H1 (cell line): ENCODE data around the gene TBL2. TPM values are rescaled to one million over a fixed set of nuclear protein-coding genes. Genes with fewer than 3 reads are reported as not detected.

Experiments
- CTCF ChIA-PET: fragments of 300-600 bp; sonication (Branson Sonifier 250); formaldehyde crosslinking; loops from one replicate; lab custom pipeline; 2021; ENCODE audit not compliant: partially characterized antibody; lab: Charles Lee
- POLR2A ChIA-PET: fragments of 300-600 bp; sonication (Branson Sonifier 250); formaldehyde crosslinking; loops from one replicate; lab custom pipeline; 2021; ENCODE audit warnings: inconsistent platforms; ENCODE audit not compliant: partially characterized antibody; lab: Charles Lee
- DNase-seq, 2 experiments: peaks; one replicate each; pipeline versions ENCODE4 v3.0.0 to v3.0.0-alpha.2; 2010 to 2022; ENCODE audit warnings: low spot score in 2 of 2, low read depth in 1 of 2, mixed read lengths in 1 of 2
- FAIRE-seq: peaks from 2 replicates; lab custom pipeline; 2011; peaks lifted over from hg19 to GRCh38; lab: Jason Lieb, UNC
- H2AFZ ChIP-seq: 2 replicates; pipeline ENCODE4 v1.8.1; 2012; ENCODE audit warnings: low read length, inconsistent platforms
- H2AK5ac ChIP-seq: 2 replicates; pipeline ENCODE4 v1.6.1; 2013; ENCODE audit warnings: low read depth, low read length
- H2BK120ac ChIP-seq: replicated peaks from 2 replicates; pipeline ENCODE3; 2013; ENCODE audit warnings: low read depth, low read length, inconsistent platforms
- H2BK12ac ChIP-seq: 2 replicates; pipeline ENCODE4 v1.6.1; 2013; ENCODE audit warnings: low read depth, low read length
- H2BK15ac ChIP-seq: 2 replicates; pipeline ENCODE4 v1.6.1; 2013; ENCODE audit warnings: low read length
- H2BK20ac ChIP-seq: 2 replicates; pipeline ENCODE4 v1.6.1; 2013; ENCODE audit warnings: low read length
- H2BK5ac ChIP-seq: 2 replicates; pipeline ENCODE4 v1.6.1; 2013; ENCODE audit warnings: low read depth, low read length
- H3K14ac ChIP-seq: 2 replicates; pipeline ENCODE4 v1.6.1; 2013; ENCODE audit warnings: inconsistent platforms; ENCODE audit not compliant: insufficient read length
- H3K18ac ChIP-seq: 2 replicates; pipeline ENCODE4 v1.6.1; 2013; ENCODE audit warnings: low read length; ENCODE audit errors: extremely low read depth
- H3K23ac ChIP-seq: 2 replicates; pipeline ENCODE4 v1.6.1; 2013; ENCODE audit warnings: inconsistent platforms; ENCODE audit not compliant: insufficient read length
- H3K23me2 ChIP-seq: 2 replicates; pipeline ENCODE4 v1.6.1; 2013; ENCODE audit warnings: low read depth, low read length
- H3K27ac ChIP-seq: 2 replicates; pipeline ENCODE4 v1.6.1; 2011; ENCODE audit warnings: low read depth, low read length, inconsistent platforms
- H3K27me3 ChIP-seq, 4 experiments: replicated peaks in 1 of 4; 1 replicate in 1 of 4; 2 replicates in 3 of 4; pipeline versions ENCODE4 v1.6.1 to v1.8.1; 2011 to 2013; ENCODE audit warnings: low read length in 3 of 4, mild to moderate bottlenecking in 3 of 4, inconsistent platforms in 2 of 4, mixed read lengths in 2 of 4, moderate library complexity in 1 of 4; ENCODE audit not compliant: control insufficient read depth in 3 of 4, insufficient read depth in 3 of 4; ENCODE audit errors: extremely low read depth in 1 of 4
- H3K36me3 ChIP-seq, 4 experiments: 2 replicates each; pipeline versions ENCODE4 v1.6.1 to v1.8.1; 2011 to 2013; ENCODE audit warnings: mild to moderate bottlenecking in 4 of 4, low read length in 3 of 4, moderate library complexity in 2 of 4, control low read depth in 1 of 4, inconsistent platforms in 1 of 4; ENCODE audit not compliant: insufficient read depth in 4 of 4, control insufficient read depth in 2 of 4
- H3K4ac ChIP-seq: replicated peaks from 2 replicates; pipeline ENCODE3; 2013; ENCODE audit warnings: low read length, low read depth, mixed read lengths, inconsistent platforms; ENCODE audit not compliant: insufficient read length
- H3K4me1 ChIP-seq, 4 experiments: replicated peaks in 1 of 4; 1 replicate in 1 of 4; 2 replicates in 3 of 4; pipeline versions ENCODE4 v1.6.1 to v1.8.1; 2011 to 2013; ENCODE audit warnings: low read length in 3 of 4, inconsistent platforms in 2 of 4, mixed read lengths in 1 of 4; ENCODE audit not compliant: insufficient read depth in 4 of 4, control insufficient read depth in 3 of 4
- H3K4me2 ChIP-seq, 2 experiments: 2 replicates each; pipeline versions ENCODE4 v1.6.1 to v1.8.1; 2011 to 2013; ENCODE audit warnings: low read depth in 2 of 2, low read length in 2 of 2, control low read depth in 1 of 2, inconsistent platforms in 1 of 2, mild to moderate bottlenecking in 1 of 2; ENCODE audit not compliant: insufficient read depth in 1 of 2
- H3K4me3 ChIP-seq, 4 experiments: fragments of 200-600, 300-600 bp in 1 of 4; sonication (generic), shearing (Covaris generic), sonication (Bioruptor Twin) in 1 of 4; 2 replicates each; pipeline versions ENCODE4 v1.5.1 to v1.8.1; 2011 to 2016; ENCODE audit warnings: low read length in 4 of 4, low read depth in 3 of 4, control low read depth in 2 of 4, inconsistent platforms in 2 of 4, mild to moderate bottlenecking in 2 of 4, mixed read lengths in 1 of 4, moderate library complexity in 1 of 4; ENCODE audit not compliant: insufficient read depth in 2 of 4; ENCODE audit errors: extremely low read depth in 1 of 4
- H3K56ac ChIP-seq: replicated peaks from 2 replicates; pipeline ENCODE3; 2013; ENCODE audit warnings: low read depth, mild to moderate bottlenecking, mixed read lengths, low read length, inconsistent platforms; ENCODE audit not compliant: insufficient read length
- H3K79me1 ChIP-seq: 2 replicates; pipeline ENCODE4 v1.6.1; 2013; ENCODE audit warnings: low read depth, low read length, control low read depth
- H3K79me2 ChIP-seq, 2 experiments: 2 replicates each; pipeline versions ENCODE4 v1.6.1 to v1.8.1; 2012 to 2013; ENCODE audit warnings: low read length in 2 of 2, mild to moderate bottlenecking in 2 of 2, inconsistent platforms in 1 of 2; ENCODE audit not compliant: insufficient read depth in 2 of 2, control insufficient read depth in 1 of 2
- H3K9ac ChIP-seq, 4 experiments: replicated peaks in 1 of 4; 1 replicate in 1 of 4; 2 replicates in 3 of 4; pipeline versions ENCODE4 v1.6.1 to v1.8.1; 2011 to 2013; ENCODE audit warnings: low read depth in 3 of 4, low read length in 3 of 4, control low read depth in 2 of 4, mild to moderate bottlenecking in 2 of 4, moderate library complexity in 2 of 4, inconsistent platforms in 1 of 4; ENCODE audit errors: extremely low read depth in 1 of 4
- H3K9me3 ChIP-seq, 2 experiments: 2 replicates each; pipeline versions ENCODE4 v1.6.1 to v1.8.1; 2012 to 2013; ENCODE audit warnings: mild to moderate bottlenecking in 2 of 2, moderate library complexity in 2 of 2, control low read depth in 1 of 2, inconsistent platforms in 1 of 2, low read depth in 1 of 2, low read length in 1 of 2, mixed read lengths in 1 of 2; ENCODE audit not compliant: insufficient read depth in 2 of 2
- H4K20me1 ChIP-seq, 2 experiments: replicated peaks in 1 of 2; 2 replicates each; pipeline versions ENCODE3 to v1.8.1; 2011 to 2013; ENCODE audit warnings: inconsistent platforms in 2 of 2, low read length in 2 of 2, mild to moderate bottlenecking in 1 of 2; ENCODE audit not compliant: insufficient read depth in 2 of 2, control insufficient read depth in 1 of 2
- H4K5ac ChIP-seq: 2 replicates; pipeline ENCODE4 v1.6.1; 2013; ENCODE audit warnings: low read length, low read depth, mixed read lengths, inconsistent platforms; ENCODE audit not compliant: insufficient read length
- H4K8ac ChIP-seq: 2 replicates; pipeline ENCODE4 v1.8.0; 2013; ENCODE audit warnings: mild to moderate bottlenecking, moderate library complexity, low read length, inconsistent platforms; ENCODE audit not compliant: insufficient read depth; ENCODE audit errors: extremely low read depth
- H4K91ac ChIP-seq: replicated peaks from 2 replicates; pipeline ENCODE3; 2013; ENCODE audit warnings: low read length, mixed read lengths, inconsistent platforms; ENCODE audit not compliant: insufficient read length
- CEBPB ChIP-seq: IDR thresholded peaks from 2 replicates; pipeline ENCODE4 v1.6.1; 2012; ENCODE audit warnings: low read depth, low read length
- CTCF ChIP-seq, 3 experiments: IDR thresholded peaks; 1 replicate in 2 of 3; 2 replicates in 1 of 3; pipeline versions ENCODE4 v1.5.1 to v1.6.1; 2011; ENCODE audit warnings: low read length in 3 of 3, mild to moderate bottlenecking in 3 of 3, inconsistent platforms in 2 of 3, low read depth in 1 of 3, moderate library complexity in 1 of 3; ENCODE audit not compliant: insufficient read depth in 1 of 3; ENCODE audit errors: control extremely low read depth in 1 of 3
- POLR2AphosphoS5 ChIP-seq: IDR thresholded peaks from 2 replicates; pipeline ENCODE4 v1.6.1; 2011; ENCODE audit warnings: low read depth, low read length
- RAD21 ChIP-seq, 2 experiments: IDR thresholded peaks in 1 of 2; conservative IDR thresholded peaks in 1 of 2; 2 replicates each; pipeline ENCODE4 v1.6.1; 2011; ENCODE audit warnings: low read depth in 2 of 2, low read length in 2 of 2, improper control_type of control experiment in 1 of 2, inconsistent platforms in 1 of 2, mild to moderate bottlenecking in 1 of 2, moderate library complexity in 1 of 2
- TCF12 ChIP-seq: IDR thresholded peaks from 2 replicates; pipeline ENCODE4 v1.6.1; 2011; ENCODE audit warnings: low read depth, mild to moderate bottlenecking, low read length
- WGBS, 2 experiments: shearing (Covaris generic) in 1 of 2; methylation state at CpG; one replicate each; pipeline versions ENCODE4 v1.1.6 to v1.1.7; 2013 to 2015; ENCODE audit warnings: low lambda C conversion rate in 2 of 2, mixed read lengths in 2 of 2, inconsistent platforms in 1 of 2, low coverage in 1 of 2, missing lambda C conversion rate in 1 of 2; ENCODE audit not compliant: insufficient replicate concordance in 2 of 2, insufficient coverage in 1 of 2, insufficient read length in 1 of 2; ENCODE audit errors: extremely low coverage in 1 of 2, missing lambda C conversion rate in 1 of 2; 5-methylcytosine and 5-hydroxymethylcytosine counted together
- polyA plus RNA-seq, 7 experiments: library from polyadenylated mRNA; depleted of rRNA in 3 of 7; stranded (reverse) in 5 of 7; unstranded in 2 of 7; fragments of >200 nt in 5 of 7; fragments of 200-250 nt in 2 of 7; gene quantifications; 1 replicate in 5 of 7; 2 replicates in 1 of 7; 4 replicates in 1 of 7; pipeline versions ENCODE4 v1.2.1 to v1.2.3, GENCODE V29; 2011 to 2013; ENCODE audit warnings: missing spikeins in 2 of 7, mixed read lengths in 2 of 7
- total RNA-seq: library from RNA; stranded (reverse); fragmentation: NEBNext Ultra II Directional; extraction: Animal tissue kit (Norgen Biotek cat#: 25700); gene quantifications from 2 replicates; pipeline ENCODE4 v1.2.1, GENCODE V29; 2021

Gene TBL2
- total and polyA plus RNA-seq, 2 of the 8 experiments (the other 6 are each of a cell fraction or from before 2014, with no cell fraction given) = 25.8 to 29.7 TPM

- H3K4me2 ChIP-seq = no peak overlapping the region
- no peak overlapping the region for H3K4me3 ChIP-seq
- no peak for DNase-seq
- no peak overlapping the region for H2AK5ac ChIP-seq
- ChIA-PET CTCF (interaction anchor here (0.6 to 9.6 kb wide), 4 partner anchors 9 to 749 kb away, joined by 3 to 74 read pairs (median 6); no protein-coding TSS in a partner anchor), POLR2A (interaction anchor here (1.3 to 1.8 kb wide), 5 partner anchors 11 to 91 kb away, joined by 3 to 6 read pairs (median 3); partner anchors contain the start of gene TBL2)
- no peak overlapping the region; the same call in 1 of the 2 replicates for H3K18ac ChIP-seq
- H4K8ac ChIP-seq = peak overlapping the region; percentile 57
- H3K79me2 ChIP-seq = no peaks in the 10 kb centered on the region
- no peak overlapping the region for H3K4ac ChIP-seq
- no peaks in the 10 kb centered on the region; a peak in 1 of 8 replicates for H3K36me3 ChIP-seq
- H3K14ac ChIP-seq = no peak overlapping the region
- no peak overlapping the region for H3K27ac ChIP-seq
- H2BK20ac ChIP-seq = no peak overlapping the region
- H2BK15ac ChIP-seq = no peak overlapping the region
- no peak overlapping the region for H4K5ac ChIP-seq
- peaks cover 0 to 5% of the 10 kb centered on the region in 2 experiments for H4K20me1 ChIP-seq
- H4K91ac ChIP-seq = no peak overlapping the region
- H2BK12ac ChIP-seq = no peak overlapping the region
- H2AFZ ChIP-seq = no peak overlapping the region
- H3K79me1 ChIP-seq = no peaks in the 10 kb centered on the region
- H2BK5ac ChIP-seq = no peak overlapping the region
- peaks cover 0 to 4% (median 2%) of the 10 kb centered on the region in 4 experiments; a peak in 3 of 7 replicates for H3K27me3 ChIP-seq
- WGBS, 2 experiments = 85% methylated on average over 22 of the region's 37 CpGs; no CpG with 5 or more reads in 1 of the 2 experiments
- FAIRE-seq = no peak
- no peak overlapping the region for H3K9ac ChIP-seq
- TF ChIP-seq CEBPB (no peak), TCF12 (no peak), POLR2AphosphoS5 (no peak), CTCF (IDR thresholded peaks at IDR 0.05; ENCODE audit: control extremely low read depth in 1 of 3, insufficient read depth in 1 of 3, low read depth in 1 of 3, low read length in 3 of 3) (peak in 2 of 3 experiments; percentile 7 to 12; a peak in 2 of 4 replicates), RAD21 (IDR thresholded peaks at IDR 0.05 in 1 of 2, conservative IDR thresholded peaks at IDR 0.05 in 1 of 2; ENCODE audit: low read depth in 2 of 2, low read length in 2 of 2) (peak in 1 of 2 experiments; percentile 17; a peak in 1 of 4 replicates)
- H3K9me3 ChIP-seq = no peaks in the 10 kb centered on the region
- H3K23me2 ChIP-seq = peaks cover 6% of the 10 kb centered on the region; the same call in 1 of the 2 replicates
- H3K23ac ChIP-seq = no peak overlapping the region
- H2BK120ac ChIP-seq = no peak overlapping the region
- no peak overlapping the region for H3K56ac ChIP-seq
- peaks cover 0 to 10% (median 3%) of the 10 kb centered on the region in 4 experiments; a peak in 4 of 7 replicates for H3K4me1 ChIP-seq
Observed at GRCh38 chr7:73596191-73597065, 18.0 kb upstream of the TBL2 start.
